Esophagus squamous epithelium (tissue), 5 donors: ENCODE measurements around the gene FOXP1. TPM values are rescaled to one million over a fixed set of nuclear protein-coding genes. Genes with fewer than 3 reads are reported as not detected.

ENCODE experiments used
- DNase-seq: peaks from one replicate; lab custom pipeline; 2025; lab: John Stamatoyannopoulos, UW
- H3K27ac ChIP-seq, 4 donors: fragments of 200-600 bp; sonication (generic); one replicate each; pipeline ENCODE4 v1.5.1; 2016 to 2019; ENCODE audit warnings: mild to moderate bottlenecking in 1 of 4
- H3K27me3 ChIP-seq, 4 donors: fragments of 200-600 bp; sonication (generic); 1 replicate in 3 of 4; 2 replicates in 1 of 4; pipeline versions ENCODE4 v1.5.1 to v1.6.0; 2017 to 2021; ENCODE audit warnings: antibody characterized with exemption in 1 of 4
- H3K36me3 ChIP-seq, 3 donors: fragments of 200-600 bp; sonication (generic); one replicate each; pipeline ENCODE4 v1.5.1; 2016 to 2019
- H3K4me1 ChIP-seq, 3 donors: fragments of 200-600 bp; sonication (generic); one replicate each; pipeline ENCODE4 v1.5.1; 2017 to 2019
- H3K4me3 ChIP-seq, 4 donors: fragments of 200-600 bp; sonication (generic); 1 replicate in 3 of 4; 2 replicates in 1 of 4; pipeline ENCODE4 v1.5.1; 2016 to 2019; ENCODE audit warnings: mild to moderate bottlenecking in 2 of 4, moderate library complexity in 1 of 4
- H3K9me3 ChIP-seq, 3 donors: fragments of 200-600 bp; sonication (generic); one replicate each; pipeline ENCODE4 v1.5.1; 2016 to 2019
- POLR2A ChIP-seq, 4 donors: fragments of 450-650 bp; IDR thresholded peaks; one replicate each; pipeline ENCODE4 v1.6.1; 2017; ENCODE audit warnings: antibody characterized with exemption in 4 of 4, mild to moderate bottlenecking in 4 of 4, moderate library complexity in 3 of 4
- WGBS, 2 donors: methylation state at CpG; one replicate each; pipeline ENCODE4 v1.1.5; 2018; 5-methylcytosine and 5-hydroxymethylcytosine counted together
- intact Hi-C: fragments of 100-400 bp; cut with DNase I; formaldehyde crosslinking; loops from one replicate; pipeline ENCODE4 v1.15.0; 2022
- total RNA-seq, 4 donors: library from RNA; depleted of rRNA; stranded (reverse); fragments of >200 nt; gene quantifications; one replicate each; pipeline ENCODE4 v1.1.0, GENCODE V29; 2016
- TF ChIP-seq, protein P1 (sequence below), 6 experiments: fragments of 450-650 bp in 4 of 6; fragments of 200-600 bp in 2 of 6; sonication (generic) in 2 of 6; IDR thresholded peaks; one replicate each; pipeline ENCODE4 v1.5.1; 2016 to 2019; ENCODE audit warnings: antibody characterized with exemption in 6 of 6, mild to moderate bottlenecking in 4 of 6, moderate library complexity in 4 of 6
- donor health status: DM: yes; HTN: yes; CAD: no.

Gene FOXP1
- total RNA-seq, 4 donors from 2014 or later: 49.1 to 124 (median 61.1) TPM

DNA sequence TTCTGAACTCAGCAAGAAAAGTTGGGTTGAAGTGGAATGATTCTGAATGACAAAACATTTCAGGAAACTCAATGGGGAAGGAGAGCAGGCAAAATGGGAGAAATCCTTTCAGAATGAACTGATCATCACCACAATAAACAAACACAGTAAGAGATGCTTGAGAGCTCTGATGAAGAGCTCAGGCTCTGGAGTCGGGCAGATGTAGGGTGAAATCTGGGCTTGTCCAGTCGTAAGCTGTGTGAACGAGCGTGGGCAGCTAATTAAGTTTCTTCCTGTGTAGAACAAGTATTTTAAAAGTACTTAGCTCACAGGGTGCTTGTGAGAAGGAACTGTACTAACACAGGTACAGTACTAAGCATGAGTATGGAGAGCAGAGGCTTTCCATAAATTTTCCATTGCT is 406.2 kb downstream of the FOXP1 start:
- 94 to 98% methylated on average over 4 of the region's 4 CpGs for WGBS, 2 donors
- no peaks in the 10 kb centered on the region for H3K9me3 ChIP-seq
- no peak for DNase-seq
- intact Hi-C loops: no loop called here
- no peak overlapping the region for H3K27ac ChIP-seq
- no peaks in the 10 kb centered on the region for H3K36me3 ChIP-seq
- no peak overlapping the region for H3K4me3 ChIP-seq
- H3K4me1 ChIP-seq: peaks cover 0 to 7% (median 0%) of the 10 kb centered on the region in 3 donors
- TF ChIP-seq, protein P1, sequence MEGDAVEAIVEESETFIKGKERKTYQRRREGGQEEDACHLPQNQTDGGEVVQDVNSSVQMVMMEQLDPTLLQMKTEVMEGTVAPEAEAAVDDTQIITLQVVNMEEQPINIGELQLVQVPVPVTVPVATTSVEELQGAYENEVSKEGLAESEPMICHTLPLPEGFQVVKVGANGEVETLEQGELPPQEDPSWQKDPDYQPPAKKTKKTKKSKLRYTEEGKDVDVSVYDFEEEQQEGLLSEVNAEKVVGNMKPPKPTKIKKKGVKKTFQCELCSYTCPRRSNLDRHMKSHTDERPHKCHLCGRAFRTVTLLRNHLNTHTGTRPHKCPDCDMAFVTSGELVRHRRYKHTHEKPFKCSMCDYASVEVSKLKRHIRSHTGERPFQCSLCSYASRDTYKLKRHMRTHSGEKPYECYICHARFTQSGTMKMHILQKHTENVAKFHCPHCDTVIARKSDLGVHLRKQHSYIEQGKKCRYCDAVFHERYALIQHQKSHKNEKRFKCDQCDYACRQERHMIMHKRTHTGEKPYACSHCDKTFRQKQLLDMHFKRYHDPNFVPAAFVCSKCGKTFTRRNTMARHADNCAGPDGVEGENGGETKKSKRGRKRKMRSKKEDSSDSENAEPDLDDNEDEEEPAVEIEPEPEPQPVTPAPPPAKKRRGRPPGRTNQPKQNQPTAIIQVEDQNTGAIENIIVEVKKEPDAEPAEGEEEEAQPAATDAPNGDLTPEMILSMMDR (IDR thresholded peaks at IDR 0.05): no peak
- no peak for TF ChIP-seq POLR2A (IDR thresholded peaks at IDR 0.05)
- H3K27me3 ChIP-seq: no peaks in the 10 kb centered on the region

DNA sequence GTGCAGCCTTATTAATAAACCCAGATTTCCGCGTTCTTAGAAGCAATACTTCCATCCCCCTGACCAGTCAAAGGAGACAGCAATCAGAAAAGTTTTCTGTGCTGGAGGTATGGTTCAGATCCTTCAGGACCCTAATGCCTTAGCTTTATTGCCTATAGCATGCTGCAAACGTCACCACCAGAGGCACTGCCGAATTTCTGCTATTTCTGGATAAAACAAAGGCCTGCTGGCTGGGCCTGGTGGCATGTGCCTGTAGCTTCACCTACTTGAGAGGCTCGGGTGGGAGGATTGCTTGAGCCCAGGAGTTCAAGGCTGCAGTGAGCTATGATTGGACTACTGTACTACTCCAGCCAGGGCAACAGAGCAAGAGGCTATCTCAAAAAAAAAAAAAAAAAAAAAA is 407.2 kb downstream of the FOXP1 start:
- H3K4me3 ChIP-seq: no peak overlapping the region
- H3K4me1 ChIP-seq: peaks cover 0 to 7% (median 0%) of the 10 kb centered on the region in 3 donors
- no peaks in the 10 kb centered on the region for H3K9me3 ChIP-seq
- no peaks in the 10 kb centered on the region for H3K27me3 ChIP-seq
- H3K36me3 ChIP-seq: no peaks in the 10 kb centered on the region
- WGBS, 2 donors: 95 to 98% methylated on average over 3 to 5 of the region's 5 CpGs
- TF ChIP-seq, protein P1 (IDR thresholded peaks at IDR 0.05): no peak
- no peak for TF ChIP-seq POLR2A (IDR thresholded peaks at IDR 0.05)
- intact Hi-C loops: no loop called here
- no peak overlapping the region for H3K27ac ChIP-seq
- no peak for DNase-seq

DNA sequence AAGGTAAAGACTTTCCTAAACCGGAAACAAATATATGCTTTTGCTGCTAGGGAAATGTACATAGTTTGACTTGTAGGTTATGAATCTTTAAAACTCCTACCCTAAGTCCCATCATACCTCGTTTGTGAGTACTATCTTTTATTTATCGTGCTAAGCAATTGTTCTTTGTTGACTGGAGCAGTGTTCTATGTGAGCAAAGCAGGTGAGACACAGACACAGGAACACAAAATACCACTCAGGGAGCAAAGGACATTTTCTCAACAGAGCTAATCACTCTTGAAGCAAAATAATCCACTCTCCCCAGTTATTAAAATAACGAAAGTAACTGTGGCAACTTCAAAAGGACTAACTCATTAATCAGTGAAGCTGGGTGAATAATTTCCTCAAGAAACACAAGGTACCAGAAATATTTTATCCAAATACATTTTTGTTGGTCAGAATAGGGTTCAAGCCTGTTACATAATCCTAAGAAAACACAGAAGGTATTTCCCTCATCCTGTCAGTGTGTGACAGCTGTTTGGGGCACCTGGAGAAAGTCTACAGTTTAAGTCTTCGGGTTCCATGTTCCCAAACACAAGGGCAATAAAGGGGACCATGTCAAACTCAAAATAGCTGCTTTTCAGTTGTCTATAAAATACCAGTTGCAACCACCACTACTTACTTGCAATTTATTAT is 407.7 kb downstream of the FOXP1 start:
- H3K9me3 ChIP-seq: no peaks in the 10 kb centered on the region
- H3K36me3 ChIP-seq: no peaks in the 10 kb centered on the region
- intact Hi-C loops: no loop called here
- H3K27ac ChIP-seq: no peak overlapping the region
- WGBS, 2 donors: 76 to 88% methylated on average over 5 of the region's 5 CpGs
- TF ChIP-seq POLR2A (IDR thresholded peaks at IDR 0.05): no peak
- TF ChIP-seq, protein P1 (IDR thresholded peaks at IDR 0.05): no peak
- H3K4me1 ChIP-seq: peaks cover 0 to 7% (median 0%) of the 10 kb centered on the region in 3 donors
- H3K27me3 ChIP-seq: no peaks in the 10 kb centered on the region
- DNase-seq: no peak
- no peak overlapping the region for H3K4me3 ChIP-seq

DNA sequence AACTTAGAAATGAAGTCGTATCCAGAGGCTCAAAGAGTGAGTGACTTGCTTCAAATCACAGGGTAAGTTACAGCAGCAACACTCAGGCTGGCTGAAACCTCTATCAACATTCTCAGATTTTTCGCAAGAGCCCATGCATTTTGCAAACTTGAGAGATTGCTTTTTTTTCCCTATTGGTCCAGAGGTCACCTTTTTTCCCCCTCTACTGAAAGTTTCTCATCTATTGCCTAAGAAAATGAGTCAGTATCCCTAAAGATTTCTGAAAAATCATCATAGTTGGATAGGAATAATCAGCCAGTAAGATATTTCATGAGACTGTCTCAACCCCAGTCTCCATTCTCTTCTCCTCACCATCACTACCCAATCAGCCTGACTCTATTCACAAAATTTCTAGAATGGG is 410.6 kb downstream of the FOXP1 start:
- WGBS, 2 donors: 64 to 86% methylated on average over 2 of the region's 2 CpGs
- no peak overlapping the region for H3K4me3 ChIP-seq
- H3K27me3 ChIP-seq: no peaks in the 10 kb centered on the region
- peak overlapping the region in 1 of 4 donors; percentile 6 for H3K27ac ChIP-seq
- no peaks in the 10 kb centered on the region for H3K9me3 ChIP-seq
- no peak for DNase-seq
- intact Hi-C loops: no loop called here
- no peaks in the 10 kb centered on the region for H3K36me3 ChIP-seq
- TF ChIP-seq POLR2A (IDR thresholded peaks at IDR 0.05): no peak
- TF ChIP-seq, protein P1 (IDR thresholded peaks at IDR 0.05): no peak
- peaks cover 0 to 8% (median 0%) of the 10 kb centered on the region in 3 donors for H3K4me1 ChIP-seq

DNA sequence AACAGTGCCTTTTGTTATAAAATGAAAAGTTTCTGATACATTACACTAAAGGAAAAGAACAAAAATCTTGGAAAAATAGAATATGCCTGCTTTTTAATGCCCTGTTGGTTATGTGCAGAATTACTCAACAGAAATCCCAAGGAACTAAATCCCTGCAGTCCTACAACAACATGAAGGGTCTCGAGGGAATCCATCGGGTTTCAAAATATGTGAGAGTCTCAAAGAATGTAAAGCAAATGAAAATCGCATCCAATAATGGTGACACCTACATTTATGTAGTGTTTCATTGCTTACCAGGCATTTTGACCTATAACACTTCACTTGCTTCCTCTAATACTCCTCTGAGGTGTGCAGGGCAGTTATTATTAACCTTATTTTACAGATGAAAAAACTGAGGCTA is 411.3 kb downstream of the FOXP1 start:
- no peak for TF ChIP-seq POLR2A (IDR thresholded peaks at IDR 0.05)
- TF ChIP-seq, protein P1 (IDR thresholded peaks at IDR 0.05): no peak
- Histone ChIP-seq H3K9me3 (no peaks in the 10 kb centered on the region), H3K36me3 (no peaks in the 10 kb centered on the region), H3K4me3 (no peak overlapping the region), H3K27me3 (no peaks in the 10 kb centered on the region), H3K4me1 (peaks cover 0 to 8% (median 0%) of the 10 kb centered on the region in 3 donors), H3K27ac (peak overlapping the region in 1 of 4 donors; percentile 6)
- intact Hi-C loops: no loop called here
- DNase-seq: no peak
- 88 to 92% methylated on average over 3 of the region's 3 CpGs for WGBS, 2 donors
